K562 (cell line): ENCODE data around the gene CCDC47.

Experiments used
- CBX5 ChIP-seq: IDR thresholded peaks from 2 replicates; pipeline ENCODE4 v1.6.1; 2014; ENCODE audit warnings: low read depth, borderline replicate concordance
- EZH2 ChIP-seq: IDR thresholded peaks from 2 replicates; pipeline ENCODE4 v1.6.1; 2012; ENCODE audit warnings: low read depth, mild to moderate bottlenecking, inconsistent platforms, low read length, borderline replicate concordance
- HNRNPLL ChIP-seq: fragments of 200-400 bp; formaldehyde crosslinking; IDR thresholded peaks from 2 replicates; pipeline ENCODE4 v1.6.1; 2017; ENCODE audit warnings: low read length, low read depth, mild to moderate bottlenecking; ENCODE audit not compliant: poor library complexity, severe bottlenecking
- POLR2A ChIP-seq: fragments of 450-650 bp; conservative IDR thresholded peaks from 2 replicates; pipeline ENCODE4 v1.6.1; 2016
- SP1 ChIP-seq: sonication (generic); formaldehyde crosslinking; IDR thresholded peaks from 2 replicates; pipeline ENCODE4 v1.8.1; 2022; ENCODE audit warnings: mild to moderate bottlenecking, missing genetic modification reagents
- ZNF316 ChIP-seq: fragments of 450-650 bp; IDR thresholded peaks from 2 replicates; pipeline ENCODE4 v1.6.1; 2016

GRCh38 chr17:63764716-63765115 lies 8.7 kb downstream of the CCDC47 start:
- TF ChIP-seq CBX5 (no peak), EZH2 (no peak), ZNF316 (no peak), HNRNPLL (no peak), POLR2A (no peak), SP1 (CRISPR knock-in tag) (no peak)
